GM23248 (cell line): ENCODE data around the gene AFF3. TPM values are rescaled to one million over a fixed set of nuclear protein-coding genes. Genes with fewer than 3 reads are reported as not detected.

Experiments used
- DNase-seq: peaks from one replicate; pipeline ENCODE4 v3.0.0-alpha.2; 2015
- H2AFZ ChIP-seq: fragments of 200-600 bp; sonication (generic); 2 replicates; pipeline ENCODE4 v1.6.1; 2016; ENCODE audit warnings: antibody characterized with exemption
- H3F3A ChIP-seq: fragments of 200-600 bp; sonication (generic); 2 replicates; pipeline ENCODE4 v1.6.1; 2016; ENCODE audit warnings: mild to moderate bottlenecking, antibody characterized with exemption, mixed run types; ENCODE audit not compliant: insufficient read depth
- H3K27ac ChIP-seq: fragments of 200-600 bp; sonication (generic); 2 replicates; pipeline ENCODE4 v1.5.1; 2016; ENCODE audit warnings: mild to moderate bottlenecking
- H3K27me3 ChIP-seq: fragments of 200-600 bp; sonication (generic); replicated peaks from 2 replicates; pipeline ENCODE4 v1.6.1; 2016; ENCODE audit warnings: mild to moderate bottlenecking; ENCODE audit not compliant: insufficient read depth
- H3K36me3 ChIP-seq: fragments of 200-600 bp; sonication (generic); 2 replicates; pipeline ENCODE4 v1.6.1; 2016; ENCODE audit warnings: low read depth, mild to moderate bottlenecking
- H3K4me1 ChIP-seq: fragments of 200-600 bp; sonication (generic); 2 replicates; pipeline ENCODE4 v1.6.1; 2016; ENCODE audit warnings: mild to moderate bottlenecking; ENCODE audit not compliant: insufficient read depth
- H3K4me2 ChIP-seq: fragments of 200-600 bp; sonication (generic); one replicate; pipeline ENCODE4 v1.6.1; 2016; ENCODE audit warnings: mild to moderate bottlenecking; ENCODE audit not compliant: unreplicated experiment
- H3K4me3 ChIP-seq: fragments of 200-600 bp; sonication (generic); 2 replicates; pipeline ENCODE4 v1.5.1; 2016; ENCODE audit warnings: mild to moderate bottlenecking
- H3K79me2 ChIP-seq: fragments of 200-600 bp; sonication (generic); 2 replicates; pipeline ENCODE4 v1.6.1; 2016; ENCODE audit warnings: mild to moderate bottlenecking; ENCODE audit not compliant: insufficient read depth
- H3K9ac ChIP-seq: fragments of 200-600 bp; sonication (generic); 2 replicates; pipeline ENCODE4 v1.6.1; 2016; ENCODE audit warnings: mild to moderate bottlenecking
- H3K9me2 ChIP-seq: fragments of 200-600 bp; sonication (generic); 2 replicates; pipeline ENCODE4 v1.6.1; 2016; ENCODE audit warnings: mixed run types, mild to moderate bottlenecking, moderate library complexity; ENCODE audit not compliant: insufficient read depth
- H3K9me3 ChIP-seq: fragments of 200-600 bp; sonication (generic); one replicate; pipeline ENCODE4 v1.6.1; 2017; ENCODE audit warnings: low read depth
- H4K20me1 ChIP-seq: fragments of 200-600 bp; sonication (generic); 2 replicates; pipeline ENCODE4 v1.6.0; 2016; ENCODE audit not compliant: insufficient read depth
- EZH2 ChIP-seq: fragments of 200-600 bp; sonication (generic); IDR thresholded peaks from 2 replicates; pipeline ENCODE4 v1.6.1; 2018; ENCODE audit warnings: antibody characterized with exemption, mild to moderate bottlenecking; ENCODE audit not compliant: insufficient read depth, poor library complexity, severe bottlenecking
- EZH2phosphoT487 ChIP-seq: fragments of 200-600 bp; sonication (generic); IDR thresholded peaks from 2 replicates; pipeline ENCODE4 v1.6.1; 2018; ENCODE audit warnings: antibody characterized with exemption, moderate library complexity, mild to moderate bottlenecking, low read depth; ENCODE audit not compliant: insufficient read depth
- WGBS, 2 experiments: methylation state at CpG; one replicate each; pipeline ENCODE4 v1.1.6; 2015 to 2017; ENCODE audit warnings: low lambda C conversion rate in 2 of 2, low coverage in 1 of 2; ENCODE audit errors: missing lambda C conversion rate in 2 of 2; 5-methylcytosine and 5-hydroxymethylcytosine counted together
- in situ Hi-C: fragments of 300-500 bp; cut with MboI; formaldehyde crosslinking; loops from 2 replicates; pipeline ENCODE4 v1.15.0; 2020
- polyA plus RNA-seq: library from polyadenylated mRNA; unstranded; fragments of >200 nt; fragmentation: Nextera tagmentation; extraction: Ambion mirVana; gene quantifications from 2 replicates; pipeline ENCODE4 v1.2.1, GENCODE V29; 2016
- total RNA-seq: library from RNA; depleted of rRNA; stranded (reverse); fragments of >200 nt; shearing (Covaris generic); gene quantifications from 2 replicates; pipeline ENCODE4 v1.2.3, GENCODE V29; 2014

AFF3 gene
- total and polyA plus RNA-seq, 2 experiments from 2014 or later = 0.56 to 0.86 TPM

- H3K79me2 ChIP-seq = no peaks in the 10 kb centered on the region
- H2AFZ ChIP-seq = 0 out of 2 replicates have a peak overlapping the region, but pooled peaks have one; percentile 29
Measured at GRCh38 chr2:99977966-99978365, 164.4 kb downstream of the AFF3 start.

GRCh38 chr2:99975386-99975785 lies 167.0 kb downstream of the AFF3 start:
- in situ Hi-C loops = no loop called here
- peaks cover 6% of the 10 kb centered on the region for H3K27me3 ChIP-seq
- H3K4me2 ChIP-seq = peak overlapping the region; percentile 75

More at GRCh38 chr2:99977966-99978365, 164.4 kb downstream of the AFF3 start:
- Histone ChIP-seq H3F3A (peaks cover 12% of the 10 kb centered on the region), H3K9me2 (no peaks in the 10 kb centered on the region), H3K4me3 (no peak overlapping the region), H3K27me3 (no peaks in the 10 kb centered on the region), H3K9ac (no peak overlapping the region), H3K9me3 (no peaks in the 10 kb centered on the region), H3K4me1 (peaks cover 24% of the 10 kb centered on the region), H4K20me1 (no peaks in the 10 kb centered on the region), H3K36me3 (no peaks in the 10 kb centered on the region), H3K27ac (no peak overlapping the region), H3K4me2 (no peak overlapping the region)
- in situ Hi-C loops = no loop called here
- 95 to 97% methylated on average over 1 of the region's 1 CpG for WGBS, 2 experiments
- TF ChIP-seq EZH2phosphoT487 (no peak), EZH2 (no peak)
- DNase-seq = no peak

DNA sequence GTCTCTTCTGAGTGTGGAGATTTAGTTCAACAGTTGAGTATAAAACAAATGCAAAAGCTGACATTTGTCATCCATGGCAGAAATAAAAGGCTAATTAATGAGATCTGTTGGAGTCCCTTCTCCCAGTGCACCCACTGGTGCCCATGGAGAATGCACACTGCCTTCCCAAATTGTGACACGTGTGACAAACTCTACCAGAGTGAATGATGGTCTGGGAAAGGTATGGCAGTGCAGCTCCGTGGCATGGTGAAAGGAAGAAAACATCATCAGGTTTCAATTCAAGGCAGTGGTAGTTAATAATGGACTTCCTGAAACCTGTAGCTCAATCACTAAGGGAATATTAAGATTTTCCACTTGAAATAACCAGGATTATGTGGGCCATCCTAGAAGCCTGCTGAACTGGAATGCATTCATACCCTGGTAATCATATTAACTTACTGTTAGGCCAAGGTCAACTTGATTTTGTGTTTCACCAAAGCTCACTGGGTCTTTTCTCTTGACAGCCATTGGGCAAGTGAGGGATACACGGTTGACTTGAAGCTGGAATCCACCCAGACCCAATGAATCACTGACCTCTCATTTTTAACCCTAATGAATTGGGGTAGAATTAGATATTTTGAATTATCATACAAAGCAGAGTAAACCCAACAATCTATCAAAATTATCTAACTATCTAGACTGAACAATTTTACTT lies 167.6 kb downstream of the AFF3 start:
- no peaks in the 10 kb centered on the region for H3K9me3 ChIP-seq
- H3K4me2 ChIP-seq = peak overlapping the region; percentile 75
- peaks cover 12% of the 10 kb centered on the region for H3F3A ChIP-seq
- in situ Hi-C loops = no loop called here
- no peaks in the 10 kb centered on the region for H3K9me2 ChIP-seq
- H3K79me2 ChIP-seq = no peaks in the 10 kb centered on the region
- no peak overlapping the region for H3K9ac ChIP-seq
- no peaks in the 10 kb centered on the region for H3K36me3 ChIP-seq
- H3K4me3 ChIP-seq = no peak overlapping the region
- peaks cover 6% of the 10 kb centered on the region for H3K27me3 ChIP-seq
- 49 to 56% methylated on average over 3 of the region's 3 CpGs for WGBS, 2 experiments
- H4K20me1 ChIP-seq = no peaks in the 10 kb centered on the region
- no peak for TF ChIP-seq EZH2phosphoT487
- TF ChIP-seq EZH2 = no peak
- peak; percentile 30 for DNase-seq
- peaks cover 33% of the 10 kb centered on the region for H3K4me1 ChIP-seq
- H3K27ac ChIP-seq = no peak overlapping the region
- no peak overlapping the region for H2AFZ ChIP-seq

More at GRCh38 chr2:99975386-99975785, 167.0 kb downstream of the AFF3 start:
- TF ChIP-seq EZH2phosphoT487 (no peak), EZH2 (no peak)
- Histone ChIP-seq H3K9me2 (no peaks in the 10 kb centered on the region), H2AFZ (no peak overlapping the region), H3K36me3 (no peaks in the 10 kb centered on the region), H3K79me2 (no peaks in the 10 kb centered on the region), H3K4me1 (peaks cover 29% of the 10 kb centered on the region), H3F3A (peaks cover 12% of the 10 kb centered on the region), H4K20me1 (no peaks in the 10 kb centered on the region), H3K9me3 (no peaks in the 10 kb centered on the region), H3K27ac (no peak overlapping the region), H3K4me3 (no peak overlapping the region), H3K9ac (no peak overlapping the region)
- DNase-seq = peak; percentile 79

DNA sequence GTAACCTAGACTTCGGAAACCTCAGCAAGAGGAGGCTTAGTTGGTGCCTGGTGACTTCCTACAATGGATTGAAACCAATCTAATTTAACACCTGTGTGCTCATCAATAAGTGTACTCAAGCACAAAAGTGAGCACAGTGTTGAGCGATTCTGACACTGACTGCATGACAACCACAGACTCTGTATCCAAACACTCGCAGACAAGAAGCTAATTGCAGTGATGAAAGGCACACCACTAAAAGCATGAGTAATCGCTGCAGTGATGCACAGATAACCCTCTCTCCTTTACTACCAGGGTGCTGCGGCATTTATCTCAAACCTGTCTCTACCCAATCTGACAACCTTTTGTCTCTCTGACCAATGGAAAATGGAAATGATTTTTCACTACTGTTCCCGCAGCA lies 168.1 kb downstream of the AFF3 start:
- Histone ChIP-seq H3K9me2 (no peaks in the 10 kb centered on the region), H3F3A (peaks cover 12% of the 10 kb centered on the region), H3K36me3 (no peaks in the 10 kb centered on the region), H4K20me1 (no peaks in the 10 kb centered on the region), H3K4me3 (no peak overlapping the region), H3K9me3 (no peaks in the 10 kb centered on the region), H3K27me3 (peaks cover 6% of the 10 kb centered on the region), H3K9ac (no peak overlapping the region), H3K27ac (no peak overlapping the region), H2AFZ (no peak overlapping the region), H3K4me2 (no peak overlapping the region), H3K79me2 (no peaks in the 10 kb centered on the region), H3K4me1 (peaks cover 33% of the 10 kb centered on the region)
- no peak for TF ChIP-seq EZH2
- TF ChIP-seq EZH2phosphoT487 = no peak
- WGBS, 2 experiments = 62 to 71% methylated on average over 6 of the region's 6 CpGs
- in situ Hi-C loops = no loop called here
- DNase-seq = peak; percentile 53
